ENCODE data around the gene SKAP2. TPM values are rescaled to one million over a fixed set of nuclear protein-coding genes. Genes with fewer than 3 reads are reported as not detected.

Gene SKAP2
- total RNA-seq, 1 donor from 2014 or later = 11.7 TPM

DNA sequence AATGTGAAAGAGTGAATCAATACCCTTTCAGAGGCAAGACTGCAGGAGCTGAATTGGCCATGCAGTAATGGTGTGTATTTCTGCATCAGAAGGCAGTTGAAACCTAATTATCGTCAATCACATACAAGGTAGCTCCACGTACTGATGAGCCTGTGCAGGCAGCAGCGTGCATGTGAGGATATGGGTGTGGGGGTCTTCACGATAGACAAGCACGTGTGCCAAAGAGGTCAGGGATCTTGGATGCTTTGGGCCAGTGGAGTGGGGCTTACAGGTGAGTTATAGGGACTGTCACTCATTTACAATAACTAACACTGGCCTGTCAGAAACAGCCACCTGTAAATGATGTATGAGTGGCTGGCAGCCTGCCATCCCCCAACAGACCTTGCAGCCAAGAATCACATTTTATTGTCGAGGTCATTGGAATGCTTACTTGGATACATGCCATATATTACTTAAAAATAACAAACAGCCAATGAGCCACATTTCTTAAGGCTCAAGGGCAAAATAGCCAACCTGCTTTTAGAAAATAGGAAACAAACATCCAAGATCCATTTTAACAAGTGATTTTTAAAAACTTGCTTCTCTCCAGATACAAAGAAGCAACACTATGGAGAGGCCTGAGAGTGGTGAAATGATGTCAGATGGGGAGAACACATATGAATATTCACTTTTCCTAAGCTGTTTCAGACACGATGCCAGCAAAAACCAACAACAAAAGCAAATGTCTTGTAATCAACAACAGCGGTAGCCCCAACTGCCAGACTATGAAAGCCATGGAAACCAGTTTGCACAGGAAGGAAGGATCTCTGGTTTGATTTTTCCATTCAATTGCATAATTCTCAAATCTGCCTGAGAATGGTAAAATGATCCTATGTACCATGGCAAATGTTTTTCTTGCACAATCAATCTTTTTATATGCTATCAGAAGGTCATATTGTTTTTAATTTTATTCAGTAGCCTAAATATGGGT, 210.7 kb downstream of the SKAP2 start:
- TF ChIP-seq, protein P1, sequence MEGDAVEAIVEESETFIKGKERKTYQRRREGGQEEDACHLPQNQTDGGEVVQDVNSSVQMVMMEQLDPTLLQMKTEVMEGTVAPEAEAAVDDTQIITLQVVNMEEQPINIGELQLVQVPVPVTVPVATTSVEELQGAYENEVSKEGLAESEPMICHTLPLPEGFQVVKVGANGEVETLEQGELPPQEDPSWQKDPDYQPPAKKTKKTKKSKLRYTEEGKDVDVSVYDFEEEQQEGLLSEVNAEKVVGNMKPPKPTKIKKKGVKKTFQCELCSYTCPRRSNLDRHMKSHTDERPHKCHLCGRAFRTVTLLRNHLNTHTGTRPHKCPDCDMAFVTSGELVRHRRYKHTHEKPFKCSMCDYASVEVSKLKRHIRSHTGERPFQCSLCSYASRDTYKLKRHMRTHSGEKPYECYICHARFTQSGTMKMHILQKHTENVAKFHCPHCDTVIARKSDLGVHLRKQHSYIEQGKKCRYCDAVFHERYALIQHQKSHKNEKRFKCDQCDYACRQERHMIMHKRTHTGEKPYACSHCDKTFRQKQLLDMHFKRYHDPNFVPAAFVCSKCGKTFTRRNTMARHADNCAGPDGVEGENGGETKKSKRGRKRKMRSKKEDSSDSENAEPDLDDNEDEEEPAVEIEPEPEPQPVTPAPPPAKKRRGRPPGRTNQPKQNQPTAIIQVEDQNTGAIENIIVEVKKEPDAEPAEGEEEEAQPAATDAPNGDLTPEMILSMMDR (IDR thresholded peaks at IDR 0.05) = no peak
- no peaks in the 10 kb centered on the region for H3K4me1 Mint-ChIP-seq (ENCODE audit: unreplicated experiment)
- no peaks in the 10 kb centered on the region for H3K36me3 Mint-ChIP-seq (ENCODE audit: unreplicated experiment)
- H3K4me3 Mint-ChIP-seq (ENCODE audit: unreplicated experiment) = no peak overlapping the region
- H3K27ac Mint-ChIP-seq (ENCODE audit: unreplicated experiment) = no peak overlapping the region
- H3K9me3 Mint-ChIP-seq (ENCODE audit: unreplicated experiment) = no peaks in the 10 kb centered on the region
- H3K27me3 Mint-ChIP-seq (ENCODE audit: unreplicated experiment) = peaks cover 52% of the 10 kb centered on the region
- DNase-seq (ENCODE audit: extremely low spot score, unreplicated experiment) = no peak

DNA sequence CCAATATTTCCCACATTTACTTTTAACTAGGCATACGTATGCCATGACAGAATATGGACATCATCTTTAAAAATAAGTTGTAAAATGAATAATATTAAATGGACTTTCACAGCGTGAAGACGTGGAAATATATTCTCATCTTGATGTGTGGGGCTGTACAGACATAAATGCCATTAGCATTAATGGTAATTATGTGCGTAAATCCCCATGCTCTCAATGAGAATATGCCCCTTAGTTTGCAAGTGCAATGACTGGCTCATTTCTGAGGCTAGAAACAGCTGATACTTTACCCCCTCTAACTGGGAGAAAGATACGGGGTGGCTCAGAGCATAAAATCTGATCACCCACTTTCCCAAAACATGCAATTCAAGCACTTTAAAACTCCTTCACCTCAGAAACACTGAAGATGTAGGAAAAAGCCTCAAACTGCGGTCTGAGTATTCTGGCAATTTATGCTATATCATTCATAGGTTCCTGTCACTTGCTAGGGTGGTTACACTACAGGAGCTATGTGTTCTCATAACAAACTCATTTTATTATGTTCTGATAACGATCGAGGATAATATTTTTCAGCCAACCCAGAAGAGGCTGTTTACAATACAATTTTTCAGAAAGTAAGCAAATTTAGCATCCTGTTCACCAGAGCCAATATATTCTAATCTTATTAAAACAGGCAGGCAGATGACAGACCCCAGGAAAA, 211.8 kb downstream of the SKAP2 start:
- H3K27me3 Mint-ChIP-seq (ENCODE audit: unreplicated experiment) = peaks cover 46% of the 10 kb centered on the region

GRCh38 chr7:26650103-26650502, 214.3 kb downstream of the SKAP2 start:
- Mint-ChIP-seq H3K4me1 (ENCODE audit: unreplicated experiment) (no peaks in the 10 kb centered on the region), H3K36me3 (ENCODE audit: unreplicated experiment) (no peaks in the 10 kb centered on the region), H3K4me3 (ENCODE audit: unreplicated experiment) (no peak overlapping the region), H3K9me3 (ENCODE audit: unreplicated experiment) (no peaks in the 10 kb centered on the region), H3K27ac (ENCODE audit: unreplicated experiment) (no peak overlapping the region), H3K27me3 (ENCODE audit: unreplicated experiment) (peaks cover 27% of the 10 kb centered on the region)
- no peak for DNase-seq (ENCODE audit: extremely low spot score, unreplicated experiment)
- TF ChIP-seq, protein P1 (IDR thresholded peaks at IDR 0.05) = no peak

More for the DNA sequence above, 211.8 kb downstream of the SKAP2 start:
- no peaks in the 10 kb centered on the region for H3K9me3 Mint-ChIP-seq (ENCODE audit: unreplicated experiment)
- H3K27ac Mint-ChIP-seq (ENCODE audit: unreplicated experiment) = no peak overlapping the region
- TF ChIP-seq, protein P1 (IDR thresholded peaks at IDR 0.05) = no peak
- DNase-seq (ENCODE audit: extremely low spot score, unreplicated experiment) = no peak
- H3K36me3 Mint-ChIP-seq (ENCODE audit: unreplicated experiment) = no peaks in the 10 kb centered on the region
- no peaks in the 10 kb centered on the region for H3K4me1 Mint-ChIP-seq (ENCODE audit: unreplicated experiment)
- H3K4me3 Mint-ChIP-seq (ENCODE audit: unreplicated experiment) = no peak overlapping the region

- H3K36me3 Mint-ChIP-seq (ENCODE audit: unreplicated experiment) = no peaks in the 10 kb centered on the region
- no peak overlapping the region for H3K27ac Mint-ChIP-seq (ENCODE audit: unreplicated experiment)
- no peak for DNase-seq (ENCODE audit: extremely low spot score, unreplicated experiment)
- no peaks in the 10 kb centered on the region for H3K4me1 Mint-ChIP-seq (ENCODE audit: unreplicated experiment)
- H3K27me3 Mint-ChIP-seq (ENCODE audit: unreplicated experiment) = peaks cover 21% of the 10 kb centered on the region
- H3K4me3 Mint-ChIP-seq (ENCODE audit: unreplicated experiment) = no peak overlapping the region
- no peaks in the 10 kb centered on the region for H3K9me3 Mint-ChIP-seq (ENCODE audit: unreplicated experiment)
- TF ChIP-seq, protein P1 (IDR thresholded peaks at IDR 0.05) = no peak
Observed at GRCh38 chr7:26649388-26649787, 215.0 kb downstream of the SKAP2 start.

GRCh38 chr7:26648554-26648953, 215.8 kb downstream of the SKAP2 start:
- Mint-ChIP-seq H3K36me3 (ENCODE audit: unreplicated experiment) (no peaks in the 10 kb centered on the region), H3K27me3 (ENCODE audit: unreplicated experiment) (peaks cover 14% of the 10 kb centered on the region), H3K4me1 (ENCODE audit: unreplicated experiment) (no peaks in the 10 kb centered on the region), H3K4me3 (ENCODE audit: unreplicated experiment) (no peak overlapping the region), H3K9me3 (ENCODE audit: unreplicated experiment) (no peaks in the 10 kb centered on the region), H3K27ac (ENCODE audit: unreplicated experiment) (no peak overlapping the region)
- no peak for DNase-seq (ENCODE audit: extremely low spot score, unreplicated experiment)
- TF ChIP-seq, protein P1 (IDR thresholded peaks at IDR 0.05) = no peak

All from osteocyte (in vitro differentiated cells).